Fibroblast of pulmonary artery (primary cell): Measurements from ENCODE around the gene TMEM108.

Experiments
- DNase-seq: peaks from one replicate; pipeline ENCODE4 v3.0.0-alpha.2; 2010; ENCODE audit warnings: low read depth
- H3K4me3 ChIP-seq: replicated peaks from 2 replicates; pipeline ENCODE4 v1.5.1; 2011; ENCODE audit warnings: low read depth, mild to moderate bottlenecking, control low read depth, low read length, moderate library complexity
- TF ChIP-seq, protein P1 (sequence below): IDR thresholded peaks from 2 replicates; pipeline ENCODE4 v1.5.1; 2011; ENCODE audit warnings: mild to moderate bottlenecking, control low read depth, low read length, inconsistent platforms; ENCODE audit errors: missing control alignments

Gene TMEM108

DNA sequence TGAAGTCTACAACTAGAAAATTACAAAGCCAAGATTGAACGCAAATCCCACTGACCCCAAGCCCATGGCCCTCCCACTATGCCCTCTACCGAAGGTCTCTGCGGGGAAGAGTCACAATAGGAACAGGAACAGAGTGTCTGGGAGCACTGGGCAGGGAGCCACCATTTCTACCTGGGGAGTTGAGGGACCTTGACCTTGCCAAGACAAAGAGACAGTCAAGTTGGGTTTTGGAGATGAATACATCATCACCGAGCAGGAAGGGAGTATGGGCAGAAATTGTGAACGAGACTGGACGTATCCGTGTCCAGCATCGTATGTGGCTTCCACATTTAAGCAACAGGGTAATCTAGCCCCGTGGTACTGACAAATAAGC lies 330.9 kb downstream of the TMEM108 start:
- H3K4me3 ChIP-seq: no peak overlapping the region
- no peak for DNase-seq
- TF ChIP-seq, protein P1, sequence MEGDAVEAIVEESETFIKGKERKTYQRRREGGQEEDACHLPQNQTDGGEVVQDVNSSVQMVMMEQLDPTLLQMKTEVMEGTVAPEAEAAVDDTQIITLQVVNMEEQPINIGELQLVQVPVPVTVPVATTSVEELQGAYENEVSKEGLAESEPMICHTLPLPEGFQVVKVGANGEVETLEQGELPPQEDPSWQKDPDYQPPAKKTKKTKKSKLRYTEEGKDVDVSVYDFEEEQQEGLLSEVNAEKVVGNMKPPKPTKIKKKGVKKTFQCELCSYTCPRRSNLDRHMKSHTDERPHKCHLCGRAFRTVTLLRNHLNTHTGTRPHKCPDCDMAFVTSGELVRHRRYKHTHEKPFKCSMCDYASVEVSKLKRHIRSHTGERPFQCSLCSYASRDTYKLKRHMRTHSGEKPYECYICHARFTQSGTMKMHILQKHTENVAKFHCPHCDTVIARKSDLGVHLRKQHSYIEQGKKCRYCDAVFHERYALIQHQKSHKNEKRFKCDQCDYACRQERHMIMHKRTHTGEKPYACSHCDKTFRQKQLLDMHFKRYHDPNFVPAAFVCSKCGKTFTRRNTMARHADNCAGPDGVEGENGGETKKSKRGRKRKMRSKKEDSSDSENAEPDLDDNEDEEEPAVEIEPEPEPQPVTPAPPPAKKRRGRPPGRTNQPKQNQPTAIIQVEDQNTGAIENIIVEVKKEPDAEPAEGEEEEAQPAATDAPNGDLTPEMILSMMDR: no peak

DNA sequence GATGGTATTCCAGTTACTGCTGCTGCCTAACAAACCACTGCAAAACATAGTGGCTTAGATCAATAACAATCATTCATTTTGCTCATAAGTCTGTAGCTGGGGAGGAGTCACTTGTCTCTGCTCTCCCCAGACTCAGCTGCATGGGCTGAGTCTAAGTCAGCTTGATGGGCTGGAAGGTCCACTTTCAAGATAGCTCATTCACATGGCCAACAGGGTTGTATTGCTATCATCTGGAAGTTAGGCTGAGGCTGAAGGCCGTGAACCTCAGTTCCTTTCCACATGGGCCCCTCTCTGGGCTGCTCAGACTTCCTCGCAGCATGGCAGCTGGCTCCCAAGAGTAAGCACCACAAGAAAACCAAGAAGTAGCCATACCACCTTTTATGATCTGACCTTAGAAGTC lies 333.0 kb downstream of the TMEM108 start:
- H3K4me3 ChIP-seq: no peak overlapping the region
- TF ChIP-seq, protein P1: no peak
- no peak for DNase-seq

DNA sequence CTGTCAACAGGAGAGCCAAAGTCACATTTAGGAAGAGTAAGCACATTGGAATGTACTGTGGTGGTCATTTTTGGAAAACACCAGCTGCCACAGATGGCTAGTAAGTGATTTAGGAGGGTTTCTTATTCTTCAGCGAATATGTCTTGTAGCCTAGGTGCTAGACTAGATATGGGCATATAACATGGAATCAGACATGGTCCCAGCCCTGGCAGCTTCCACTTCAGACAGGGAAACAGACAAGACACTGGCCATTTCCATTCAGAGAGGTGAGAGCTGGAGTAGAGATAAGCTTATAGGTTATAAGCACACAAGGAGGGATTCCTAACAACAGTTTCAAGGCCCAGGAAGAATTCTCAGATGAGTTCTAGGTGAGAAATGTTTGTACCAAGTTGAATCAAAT lies 333.5 kb downstream of the TMEM108 start:
- TF ChIP-seq, protein P1: no peak
- no peak overlapping the region for H3K4me3 ChIP-seq
- no peak for DNase-seq

- TF ChIP-seq, protein P1: no peak
- peak; percentile 12 for DNase-seq
- no peak overlapping the region for H3K4me3 ChIP-seq
Measured at GRCh38 chr3:133374708-133375402, 336.7 kb downstream of the TMEM108 start.

DNA sequence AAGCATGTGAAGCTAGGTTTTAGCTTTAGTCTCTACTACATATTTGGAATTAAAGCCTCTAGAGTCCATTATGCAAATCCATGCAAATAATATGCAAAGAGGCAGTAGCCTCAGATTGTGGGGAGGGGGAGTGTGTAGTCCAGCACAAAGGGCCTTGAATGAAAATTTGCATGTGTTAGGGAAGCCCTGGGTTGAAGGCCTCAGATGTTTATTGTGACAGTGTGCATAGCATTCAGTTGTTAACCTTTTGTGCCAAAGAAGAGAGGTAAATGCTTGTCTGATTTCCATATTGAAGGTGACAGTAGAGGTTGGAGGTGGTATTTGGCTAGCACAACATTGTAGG lies 337.2 kb downstream of the TMEM108 start:
- DNase-seq: no peak
- H3K4me3 ChIP-seq: no peak overlapping the region
- TF ChIP-seq, protein P1: no peak

GRCh38 chr3:133376810-133377209 lies 338.6 kb downstream of the TMEM108 start:
- TF ChIP-seq, protein P1: no peak
- no peak overlapping the region for H3K4me3 ChIP-seq
- DNase-seq: no peak

DNA sequence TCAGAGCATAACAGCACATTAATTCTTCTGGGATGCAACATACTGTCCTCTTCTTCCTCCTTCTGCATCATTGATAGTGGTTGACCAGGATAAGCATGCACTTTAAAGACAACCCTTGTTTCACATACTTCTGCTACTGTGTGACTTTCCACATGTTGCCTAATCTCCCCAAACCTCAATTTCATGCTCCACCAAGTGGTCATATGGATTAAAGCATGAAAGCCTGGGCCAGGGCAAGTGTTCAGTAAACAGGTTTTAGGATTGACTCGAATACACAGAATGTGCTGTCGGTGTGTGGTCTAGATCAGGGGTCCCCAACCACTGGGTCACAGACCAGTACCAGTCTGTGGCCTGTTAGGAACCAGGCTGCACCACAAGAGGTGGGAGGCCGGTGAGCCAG lies 339.2 kb downstream of the TMEM108 start:
- DNase-seq: peak; percentile 77
- H3K4me3 ChIP-seq: no peak overlapping the region
- TF ChIP-seq, protein P1: peak; percentile 70
